WERI-Rb-1 (cell line): ENCODE measurements around the gene APOO.

ENCODE experiments used
- DNase-seq: peaks from one replicate; pipeline ENCODE4 v3.0.0-alpha.2; 2020
- H3K27ac ChIP-seq: fragments of 250-450 bp; sonication (Bioruptor Pico); 2 replicates; pipeline ENCODE4 v1.5.1; 2020; ENCODE audit warnings: mild to moderate bottlenecking, moderate library complexity
- H3K27me3 ChIP-seq: fragments of 250-450 bp; sonication (Bioruptor Pico); 2 replicates; pipeline ENCODE4 v1.5.1; 2021; ENCODE audit warnings: mild to moderate bottlenecking, low read depth, moderate library complexity; ENCODE audit not compliant: insufficient read depth, severe bottlenecking
- H3K36me3 ChIP-seq: fragments of 250-450 bp; sonication (Bioruptor Pico); 2 replicates; pipeline ENCODE4 v1.5.1; 2020; ENCODE audit warnings: mild to moderate bottlenecking, moderate library complexity
- H3K4me3 ChIP-seq: 2 replicates; pipeline ENCODE4 v1.5.1; 2011; ENCODE audit warnings: low read depth, mild to moderate bottlenecking, control low read depth, low read length
- H3K9me3 ChIP-seq: fragments of 250-450 bp; sonication (Bioruptor Pico); 2 replicates; pipeline ENCODE4 v1.5.1; 2021; ENCODE audit warnings: mild to moderate bottlenecking, moderate library complexity; ENCODE audit not compliant: severe bottlenecking
- CTCF ChIP-seq: IDR thresholded peaks from 2 replicates; pipeline ENCODE4 v1.5.1; 2011; ENCODE audit warnings: low read depth, mild to moderate bottlenecking, control low read depth, inconsistent platforms, low read length

APOO gene

DNA sequence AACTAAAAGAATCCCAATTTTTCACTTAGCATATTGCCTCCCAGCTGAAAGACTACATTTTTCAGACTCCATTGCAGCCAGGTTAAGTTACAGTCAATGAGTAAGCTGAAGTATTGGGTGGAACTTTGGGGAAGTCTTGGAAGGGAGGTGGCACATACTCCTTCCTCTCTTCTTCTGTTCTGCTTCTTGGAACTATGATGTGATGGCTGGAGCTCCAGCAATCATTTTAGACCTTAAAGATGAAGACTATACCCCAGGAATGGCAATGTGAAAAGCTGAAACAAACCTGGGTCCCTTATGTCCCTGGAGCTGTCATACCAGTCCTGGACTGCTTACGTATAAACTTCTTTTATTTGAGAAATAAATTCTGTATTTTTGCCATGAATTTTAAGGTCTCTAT lies 93.9 kb downstream of the APOO start:
- Histone ChIP-seq H3K36me3 (no peaks in the 10 kb centered on the region), H3K27ac (no peak overlapping the region), H3K4me3 (no peak overlapping the region), H3K27me3 (no peaks in the 10 kb centered on the region), H3K9me3 (no peaks in the 10 kb centered on the region)
- no peak for DNase-seq
- no peak for TF ChIP-seq CTCF

GRCh38 chrX:23811656-23812055 lies 96.1 kb downstream of the APOO start:
- H3K27ac ChIP-seq, result no peak overlapping the region
- no peak for DNase-seq
- no peak overlapping the region for H3K4me3 ChIP-seq
- no peaks in the 10 kb centered on the region for H3K36me3 ChIP-seq
- H3K9me3 ChIP-seq, result no peaks in the 10 kb centered on the region
- no peak for TF ChIP-seq CTCF
- no peaks in the 10 kb centered on the region for H3K27me3 ChIP-seq

GRCh38 chrX:23811108-23811651 lies 96.6 kb downstream of the APOO start:
- TF ChIP-seq CTCF, result no peak
- no peak overlapping the region for H3K27ac ChIP-seq
- H3K27me3 ChIP-seq, result no peaks in the 10 kb centered on the region
- no peak for DNase-seq
- H3K9me3 ChIP-seq, result no peaks in the 10 kb centered on the region
- no peaks in the 10 kb centered on the region for H3K36me3 ChIP-seq
- no peak overlapping the region for H3K4me3 ChIP-seq

DNA sequence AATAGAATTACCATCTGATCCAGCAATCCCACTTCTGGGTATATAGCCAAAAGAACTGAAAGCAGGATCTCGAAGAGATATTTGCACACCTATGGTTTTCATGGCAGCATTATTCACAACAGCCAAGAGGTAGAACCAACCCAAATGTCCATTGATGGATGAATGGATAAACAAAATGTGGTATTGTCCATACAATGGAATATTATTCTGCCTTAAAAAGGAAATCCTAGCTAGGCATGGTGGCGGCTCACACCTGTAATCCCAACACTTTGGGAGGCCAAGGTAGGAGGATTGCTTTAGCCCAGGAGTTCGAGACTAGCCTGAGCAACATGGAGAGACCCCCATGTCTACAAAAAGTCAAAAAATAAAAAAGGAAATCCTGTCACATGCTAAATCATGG lies 97.5 kb downstream of the APOO start:
- Histone ChIP-seq H3K4me3 (no peak overlapping the region), H3K27ac (no peak overlapping the region), H3K9me3 (no peaks in the 10 kb centered on the region), H3K36me3 (no peaks in the 10 kb centered on the region), H3K27me3 (no peaks in the 10 kb centered on the region)
- DNase-seq, result no peak
- no peak for TF ChIP-seq CTCF

DNA sequence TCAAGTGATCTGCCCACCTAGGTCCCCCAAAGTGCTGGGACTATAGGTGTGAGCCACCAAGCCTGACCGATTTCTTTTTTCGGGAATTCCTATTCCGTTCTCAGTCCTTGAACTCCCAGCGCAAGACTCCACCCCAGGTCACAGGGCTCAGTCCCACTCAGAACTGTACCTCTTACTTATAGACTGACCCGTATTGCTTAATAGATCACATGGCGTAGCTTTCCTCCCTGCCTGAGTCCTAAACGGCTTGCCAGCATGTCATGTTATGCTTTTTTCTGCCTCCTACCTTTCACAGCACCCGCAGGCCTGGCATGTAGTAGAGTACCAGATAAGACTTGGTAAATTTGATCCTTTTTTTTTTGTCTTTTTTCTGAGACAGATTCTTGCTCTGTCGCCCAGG lies 102.3 kb downstream of the APOO start:
- no peak for TF ChIP-seq CTCF
- Histone ChIP-seq H3K27me3 (peaks cover 9% of the 10 kb centered on the region), H3K36me3 (no peaks in the 10 kb centered on the region), H3K27ac (no peak overlapping the region), H3K4me3 (no peak overlapping the region), H3K9me3 (no peaks in the 10 kb centered on the region)
- no peak for DNase-seq

DNA sequence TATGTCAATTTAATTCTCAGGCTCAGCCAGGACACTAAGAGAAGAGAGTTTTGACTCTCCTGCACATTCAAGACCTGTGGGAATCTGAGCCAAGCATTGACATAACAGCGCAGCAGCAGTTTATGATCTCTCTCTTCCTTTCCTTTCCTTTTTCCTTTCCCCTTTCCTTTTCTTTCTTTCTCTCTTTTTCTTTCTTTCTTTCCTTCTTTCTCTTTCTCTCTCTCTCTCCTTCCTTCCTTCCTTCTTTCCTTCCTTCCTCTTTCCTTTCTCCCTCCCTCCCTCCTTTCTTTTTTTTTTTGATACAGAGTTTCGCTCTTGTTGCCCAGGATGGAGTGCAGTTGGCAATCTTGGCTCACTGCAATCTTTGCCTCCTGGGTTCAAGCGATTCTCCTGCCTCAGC lies 103.2 kb downstream of the APOO start:
- no peak overlapping the region for H3K27ac ChIP-seq

More for the DNA sequence above, 103.2 kb downstream of the APOO start:
- Histone ChIP-seq H3K4me3 (no peak overlapping the region), H3K27me3 (peaks cover 9% of the 10 kb centered on the region), H3K9me3 (no peaks in the 10 kb centered on the region), H3K36me3 (no peaks in the 10 kb centered on the region)
- no peak for TF ChIP-seq CTCF
- DNase-seq, result no peak
